Dendritic cell treated with granulocyte-macrophage colony-stimulating factor and Interleukin-4, amounts not matched to agents 40 ng/mL and 50 ng/mL, for 4 days (primary cell): ENCODE measurements around the gene RASAL2.
"Not testable (repeated sequence)": the region's sequence is repeated elsewhere in the genome, so short reads cannot be mapped to it uniquely, and the experiment has no call there.

Experiments used
- H3K27ac Mint-ChIP-seq: one replicate; pipeline ENCODE4 v1.8.0; 2022; ENCODE audit warnings: mild to moderate bottlenecking, mixed read lengths
- H3K27me3 Mint-ChIP-seq: one replicate; pipeline ENCODE4 v1.8.0; 2022; ENCODE audit warnings: mild to moderate bottlenecking, mixed read lengths
- H3K36me3 Mint-ChIP-seq: one replicate; pipeline ENCODE4 v1.8.0; 2022; ENCODE audit warnings: low read depth, mixed read lengths
- H3K4me1 Mint-ChIP-seq: one replicate; pipeline ENCODE4 v1.8.0; 2022; ENCODE audit warnings: low read depth, mixed read lengths
- H3K4me3 Mint-ChIP-seq: one replicate; pipeline ENCODE4 v1.8.0; 2022; ENCODE audit warnings: mild to moderate bottlenecking, moderate library complexity, mixed read lengths
- H3K9me3 Mint-ChIP-seq: one replicate; pipeline ENCODE4 v1.8.0; 2022; ENCODE audit warnings: mixed read lengths
- intact Hi-C: fragments of 100-400 bp; cut with micrococcal nuclease; formaldehyde crosslinking; loops from one replicate; pipeline ENCODE4 v1.15.0; 2022

RASAL2 gene

DNA sequence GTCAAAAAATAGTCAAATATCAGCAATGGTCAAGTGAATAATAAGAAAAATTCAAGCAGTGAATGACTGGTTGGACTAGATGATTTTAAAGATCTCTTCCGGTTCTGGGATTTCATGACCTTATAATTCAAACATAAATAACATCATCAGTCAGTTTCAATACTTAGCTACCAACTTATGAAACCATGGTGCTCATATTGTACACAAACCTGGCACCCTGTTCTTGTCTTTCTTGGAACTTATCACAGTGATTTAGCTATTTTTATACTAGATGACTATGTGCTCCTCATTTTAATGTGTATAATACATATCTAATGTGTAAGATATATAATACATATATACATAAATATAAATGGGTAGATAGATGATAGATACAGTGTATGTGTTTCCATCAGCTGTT is 245.9 kb downstream of the RASAL2 start:
- Mint-ChIP-seq H3K36me3 (no peaks in the 10 kb centered on the region), H3K4me1 (peaks cover 12% of the 10 kb centered on the region), H3K27ac (no peak overlapping the region), H3K9me3 (no peaks in the 10 kb centered on the region), H3K27me3 (no peaks in the 10 kb centered on the region), H3K4me3 (no peak overlapping the region)
- intact Hi-C loops = no loop called here

DNA sequence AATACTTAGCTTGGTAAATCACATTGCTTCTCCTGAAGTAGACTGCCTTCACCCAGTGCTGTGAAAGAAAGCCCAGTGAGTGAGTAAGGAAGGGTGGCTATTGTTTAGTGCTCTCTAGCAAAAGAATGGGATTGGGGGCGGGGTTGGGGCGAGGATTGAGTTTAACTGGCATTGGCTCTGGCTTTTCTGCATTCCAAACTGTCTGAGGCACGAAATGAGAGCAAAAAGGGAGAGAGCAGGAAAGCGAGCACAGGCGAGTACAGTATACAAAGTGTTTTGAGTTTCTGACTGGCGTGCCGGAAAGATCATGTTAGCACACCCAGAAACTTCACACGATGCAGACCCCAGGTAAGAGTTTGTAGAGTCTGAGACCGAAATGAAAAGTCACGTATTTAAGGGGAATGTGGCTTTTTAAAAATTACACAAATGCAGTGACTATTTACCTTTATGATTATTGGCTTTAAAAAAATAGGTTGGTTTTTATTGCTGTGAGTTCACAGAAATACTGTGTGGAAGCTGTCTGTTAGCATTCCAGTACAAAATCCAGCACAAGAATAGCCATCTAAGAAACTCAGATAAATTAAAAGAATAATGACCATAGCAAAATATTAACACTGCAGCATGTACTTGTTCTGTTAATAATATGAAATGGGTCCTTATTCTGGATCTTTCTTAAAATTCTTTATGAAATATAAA is 247.5 kb downstream of the RASAL2 start:
- Mint-ChIP-seq H3K4me1 (peaks cover 20% of the 10 kb centered on the region), H3K4me3 (no peak overlapping the region), H3K27ac (no peak overlapping the region), H3K36me3 (no peaks in the 10 kb centered on the region), H3K27me3 (no peaks in the 10 kb centered on the region), H3K9me3 (no peaks in the 10 kb centered on the region)
- intact Hi-C loops = no loop called here

DNA sequence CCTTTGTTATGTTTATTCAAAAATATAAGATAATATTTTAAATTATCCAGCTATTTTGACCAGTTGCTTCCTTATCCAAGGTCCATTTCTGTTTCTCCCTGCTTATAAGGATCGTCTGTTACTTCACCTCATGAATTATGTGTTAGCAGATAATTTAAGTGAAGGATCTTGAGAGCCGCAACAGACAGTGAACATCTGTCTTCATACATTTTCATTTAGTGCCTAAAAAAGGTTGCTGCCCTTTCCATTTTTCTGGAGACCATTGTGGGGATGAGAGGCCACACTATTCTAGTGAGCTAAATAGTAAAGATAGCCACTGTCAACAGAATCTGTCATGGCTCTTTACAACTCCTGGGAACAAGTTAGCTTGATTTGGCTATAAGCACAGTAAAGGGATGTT is 248.8 kb downstream of the RASAL2 start:
- Mint-ChIP-seq H3K36me3 (no peaks in the 10 kb centered on the region), H3K4me1 (peaks cover 20% of the 10 kb centered on the region), H3K9me3 (no peaks in the 10 kb centered on the region), H3K27ac (no peak overlapping the region), H3K27me3 (no peaks in the 10 kb centered on the region), H3K4me3 (no peak overlapping the region)
- intact Hi-C loops = no loop called here

DNA sequence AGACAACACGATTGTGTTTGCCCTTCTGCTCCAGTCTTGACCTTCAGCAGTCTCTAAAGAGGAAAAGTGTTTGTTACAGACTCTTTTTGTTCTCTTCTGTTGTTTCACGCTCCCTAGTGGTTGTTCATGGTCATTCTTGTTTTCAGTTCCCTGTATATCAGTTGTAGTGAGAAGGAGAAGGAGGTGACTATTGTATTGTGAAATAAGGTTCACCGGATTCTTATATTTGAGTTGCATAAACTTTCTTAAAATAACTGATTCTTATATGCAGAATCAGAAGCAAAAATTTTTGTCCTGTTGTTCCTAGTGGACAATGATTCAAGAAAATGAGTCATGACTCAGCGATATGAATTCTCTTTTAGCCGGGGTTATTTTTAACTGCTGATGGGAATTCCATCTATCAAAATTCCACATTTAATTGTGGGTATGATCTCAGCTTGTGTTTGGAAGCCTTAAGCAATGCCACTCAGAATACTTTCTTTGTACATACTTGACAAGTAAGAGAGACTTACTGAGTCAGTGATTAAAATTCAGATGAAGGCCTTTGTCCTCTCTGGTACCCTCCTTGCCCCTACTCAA is 250.7 kb downstream of the RASAL2 start:
- no peaks in the 10 kb centered on the region for H3K27me3 Mint-ChIP-seq
- no peak overlapping the region for H3K4me3 Mint-ChIP-seq
- peaks cover 20% of the 10 kb centered on the region for H3K4me1 Mint-ChIP-seq
- no peaks in the 10 kb centered on the region for H3K9me3 Mint-ChIP-seq
- H3K27ac Mint-ChIP-seq = no peak overlapping the region
- no peaks in the 10 kb centered on the region for H3K36me3 Mint-ChIP-seq
- intact Hi-C loops = no loop called here

DNA sequence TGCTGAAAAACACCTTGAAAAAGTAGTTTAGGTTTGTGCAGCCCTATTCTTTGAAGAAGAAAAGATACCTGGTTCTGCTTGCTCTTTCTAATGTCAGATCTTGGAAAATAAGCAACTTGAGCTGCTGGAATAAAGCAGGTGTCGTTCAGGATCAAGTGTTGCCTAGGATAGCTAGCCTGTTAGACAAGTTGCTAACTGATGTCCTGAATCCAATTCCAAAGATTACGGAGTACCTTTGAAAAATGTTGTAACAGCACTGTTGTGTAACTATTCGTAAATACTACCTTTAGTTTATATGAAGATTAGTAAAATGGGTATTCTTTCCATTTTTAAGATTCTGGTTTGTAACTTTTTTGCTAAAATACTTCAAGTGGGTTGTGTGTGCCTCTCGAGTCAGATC is 251.3 kb downstream of the RASAL2 start:
- Mint-ChIP-seq H3K36me3 (no peaks in the 10 kb centered on the region), H3K4me1 (peaks cover 20% of the 10 kb centered on the region), H3K27me3 (no peaks in the 10 kb centered on the region), H3K9me3 (no peaks in the 10 kb centered on the region), H3K27ac (no peak overlapping the region), H3K4me3 (no peak overlapping the region)
- intact Hi-C loops = no loop called here

DNA sequence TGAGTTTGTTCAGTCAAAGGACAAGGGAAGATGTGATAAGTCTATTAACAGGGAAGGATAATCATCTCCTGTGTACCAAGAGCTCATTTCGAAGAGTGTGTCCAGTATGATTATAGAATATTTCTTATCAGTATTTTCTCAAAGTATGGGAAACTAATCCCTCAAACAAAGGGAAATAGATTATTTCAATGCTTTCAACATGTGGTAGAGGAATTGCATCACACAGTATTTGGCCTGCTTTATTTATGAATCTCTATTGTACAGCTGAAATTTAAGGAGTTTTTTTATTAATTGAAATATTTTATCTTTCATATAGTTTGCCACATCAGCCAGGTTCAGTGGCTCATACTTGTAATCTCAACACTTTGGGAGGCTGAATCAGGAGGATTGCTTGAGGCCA is 251.9 kb downstream of the RASAL2 start:
- no peaks in the 10 kb centered on the region for H3K9me3 Mint-ChIP-seq
- H3K36me3 Mint-ChIP-seq = no peaks in the 10 kb centered on the region
- H3K27ac Mint-ChIP-seq = no peak overlapping the region
- H3K4me3 Mint-ChIP-seq = no peak overlapping the region
- intact Hi-C loops = no loop called here
- H3K27me3 Mint-ChIP-seq = no peaks in the 10 kb centered on the region
- H3K4me1 Mint-ChIP-seq = peaks cover 20% of the 10 kb centered on the region

DNA sequence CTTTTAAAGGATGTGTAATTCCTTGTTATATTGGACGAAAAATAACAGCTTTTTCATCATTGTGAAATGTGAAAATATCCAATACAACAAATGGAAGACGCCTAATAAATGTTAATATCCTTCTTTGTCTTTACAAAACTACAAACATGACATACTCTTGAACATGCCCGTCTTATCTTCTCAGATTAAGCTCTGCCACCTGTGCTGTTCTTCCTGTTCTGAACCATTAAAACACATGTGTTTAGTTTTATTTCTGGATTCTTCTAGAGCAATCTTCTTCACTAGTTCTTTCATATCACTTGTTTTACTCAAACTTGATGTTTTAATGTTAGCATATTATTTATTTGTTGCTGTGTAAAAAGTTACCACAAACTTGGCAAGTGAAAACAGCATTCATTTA is 255.9 kb downstream of the RASAL2 start:
- Mint-ChIP-seq H3K4me1 (peaks cover 33% of the 10 kb centered on the region), H3K36me3 (peaks cover 10% of the 10 kb centered on the region), H3K27me3 (no peaks in the 10 kb centered on the region), H3K27ac (no peak overlapping the region), H3K9me3 (peaks cover 10% of the 10 kb centered on the region), H3K4me3 (no peak overlapping the region)
- intact Hi-C loops = no loop called here

DNA sequence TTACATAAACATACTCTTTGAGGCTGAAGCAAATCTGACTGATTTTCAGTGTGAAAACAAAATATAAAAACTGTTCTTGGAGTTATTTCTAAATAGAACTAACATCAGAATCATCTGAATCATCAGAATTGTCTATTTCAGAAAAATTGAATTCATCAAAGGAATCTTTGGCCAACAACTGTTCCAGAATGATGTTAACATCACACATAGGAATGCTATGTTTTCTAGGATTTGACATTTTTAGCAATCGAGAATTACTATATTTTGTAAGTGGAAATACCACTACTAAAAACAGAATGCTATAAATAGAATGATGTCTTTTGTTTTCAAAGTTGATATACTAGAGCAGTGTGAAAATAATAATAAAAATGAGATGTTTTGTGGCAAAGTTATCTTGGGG is 258.0 kb downstream of the RASAL2 start:
- H3K36me3 Mint-ChIP-seq, H3K27me3 Mint-ChIP-seq, H3K4me3 Mint-ChIP-seq, H3K27ac Mint-ChIP-seq, H3K9me3 Mint-ChIP-seq, intact Hi-C loops: not testable (repeated sequence)
- H3K4me1 Mint-ChIP-seq = peaks cover 19% of the 10 kb centered on the region

DNA sequence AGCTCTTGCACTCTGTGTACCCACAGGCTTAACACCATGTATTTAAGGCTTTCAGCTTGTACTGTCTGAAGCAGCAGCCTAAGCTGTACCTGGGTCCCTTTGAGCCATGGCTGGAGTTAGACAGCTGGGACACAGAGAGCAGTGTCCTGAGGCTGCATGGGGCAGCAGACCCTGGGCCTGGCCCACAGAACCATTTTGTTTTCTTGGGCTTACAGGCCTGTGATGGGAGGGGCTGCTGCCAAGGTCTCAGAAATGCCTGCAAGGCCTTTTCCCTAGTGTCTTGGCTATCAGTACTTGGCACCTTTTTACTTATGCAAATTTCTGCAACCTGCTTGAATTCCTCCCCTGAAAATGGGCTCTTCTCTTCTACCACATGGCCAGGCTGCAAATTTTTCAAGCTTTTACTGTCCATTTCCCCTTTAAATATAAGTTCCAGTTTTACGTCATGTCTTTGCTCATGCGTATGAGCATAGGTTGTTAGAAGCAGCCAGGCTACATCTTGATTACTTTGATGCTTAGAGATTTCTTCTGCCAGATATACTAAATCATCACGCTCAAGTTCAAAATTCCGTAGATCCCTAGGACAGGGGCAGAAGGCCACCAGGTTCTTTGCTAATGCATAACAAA is 259.0 kb downstream of the RASAL2 start:
- Mint-ChIP-seq H3K4me1 (peaks cover 19% of the 10 kb centered on the region), H3K27me3 (no peaks in the 10 kb centered on the region), H3K27ac (no peak overlapping the region), H3K36me3 (peaks cover 10% of the 10 kb centered on the region), H3K9me3 (peaks cover 10% of the 10 kb centered on the region), H3K4me3 (no peak overlapping the region)
- intact Hi-C loops = no loop called here

DNA sequence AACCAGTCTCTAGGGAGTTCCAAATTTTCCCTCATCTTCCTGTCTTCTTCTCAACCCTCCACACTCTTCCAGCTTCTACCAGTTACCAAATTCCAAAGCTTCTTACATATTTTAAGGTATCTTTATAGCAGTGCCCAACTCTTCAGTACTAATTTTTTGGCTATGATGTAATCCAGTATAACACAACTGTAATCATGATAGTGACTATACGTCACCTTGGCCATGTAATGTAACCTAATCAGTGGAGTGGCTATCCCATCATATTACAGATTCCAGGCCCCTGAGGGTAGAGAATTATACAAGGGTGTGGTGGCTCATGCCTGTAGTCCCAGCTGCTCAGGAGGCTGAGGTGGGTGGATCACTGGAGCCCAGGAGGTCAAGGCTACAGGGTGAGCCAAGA is 259.6 kb downstream of the RASAL2 start:
- no peak overlapping the region for H3K4me3 Mint-ChIP-seq

DNA sequence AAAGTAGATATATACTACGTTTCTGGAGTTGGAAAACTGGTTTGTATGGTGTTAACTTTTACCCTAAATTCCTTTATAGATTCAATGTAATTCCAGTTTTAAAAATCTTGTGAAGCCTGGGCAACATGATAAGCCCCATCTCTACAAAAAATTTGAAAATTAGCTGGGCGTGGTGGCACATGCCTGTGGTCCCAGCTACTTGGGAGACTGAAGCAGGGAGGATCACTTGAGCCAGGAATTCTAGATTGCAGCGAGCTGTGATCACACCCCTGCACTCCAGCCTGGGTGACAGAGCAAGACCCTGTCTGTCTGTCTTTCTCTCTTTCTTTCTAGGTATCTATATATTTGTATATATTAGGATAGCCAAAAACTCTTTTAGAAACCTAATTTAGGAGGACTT is 260.9 kb downstream of the RASAL2 start:
- peaks cover 10% of the 10 kb centered on the region for H3K9me3 Mint-ChIP-seq
- no peaks in the 10 kb centered on the region for H3K27me3 Mint-ChIP-seq
- peaks cover 19% of the 10 kb centered on the region for H3K4me1 Mint-ChIP-seq
- no peak overlapping the region for H3K4me3 Mint-ChIP-seq
- H3K36me3 Mint-ChIP-seq = peaks cover 10% of the 10 kb centered on the region
- H3K27ac Mint-ChIP-seq = no peak overlapping the region
- intact Hi-C loops = no loop called here

More for the DNA sequence above, 259.6 kb downstream of the RASAL2 start:
- H3K27ac Mint-ChIP-seq = no peak overlapping the region
- H3K27me3 Mint-ChIP-seq = no peaks in the 10 kb centered on the region
- peaks cover 10% of the 10 kb centered on the region for H3K9me3 Mint-ChIP-seq
- peaks cover 19% of the 10 kb centered on the region for H3K4me1 Mint-ChIP-seq
- intact Hi-C loops = no loop called here
- H3K36me3 Mint-ChIP-seq = peaks cover 10% of the 10 kb centered on the region

DNA sequence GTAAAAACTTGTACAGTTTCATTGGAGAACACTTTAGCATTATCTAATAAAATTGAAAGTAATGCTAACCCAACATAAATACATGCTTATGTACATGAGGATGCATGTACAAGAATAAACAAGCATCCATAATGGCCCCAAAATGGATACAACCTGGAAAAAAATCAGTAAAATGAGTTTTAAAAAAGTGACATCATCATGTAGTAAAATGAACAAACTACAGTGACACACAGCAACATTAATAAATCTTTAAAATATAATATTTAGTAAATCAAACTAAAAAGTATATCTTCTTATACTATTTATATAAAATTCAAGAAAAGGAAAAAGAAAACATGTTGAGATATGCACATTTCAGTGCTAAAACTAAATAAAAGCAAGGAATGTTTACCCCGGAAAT is 262.4 kb downstream of the RASAL2 start:
- Mint-ChIP-seq H3K27ac (no peak overlapping the region), H3K9me3 (peaks cover 10% of the 10 kb centered on the region), H3K36me3 (peaks cover 10% of the 10 kb centered on the region), H3K27me3 (no peaks in the 10 kb centered on the region), H3K4me1 (peaks cover 19% of the 10 kb centered on the region), H3K4me3 (no peak overlapping the region)
- intact Hi-C loops = no loop called here

DNA sequence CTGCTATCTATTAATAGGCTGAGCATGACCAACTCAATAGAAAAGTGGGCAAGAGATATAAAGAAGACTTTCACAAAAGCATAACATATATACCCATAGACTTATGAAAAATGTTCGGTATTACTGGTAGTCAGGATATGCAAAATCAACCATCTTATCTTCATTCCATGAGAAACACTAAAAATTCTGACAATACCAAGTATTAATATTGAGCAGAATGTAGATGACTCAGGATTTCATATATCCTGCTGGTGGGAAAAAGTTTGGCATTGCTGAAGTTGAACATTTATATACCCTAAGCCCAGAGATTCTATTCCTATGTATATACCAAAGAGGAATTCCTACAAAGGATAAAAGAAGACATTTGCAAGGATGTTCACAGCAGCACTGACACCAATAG is 264.6 kb downstream of the RASAL2 start:
- no peak overlapping the region for H3K4me3 Mint-ChIP-seq
- intact Hi-C loops = no loop called here

DNA sequence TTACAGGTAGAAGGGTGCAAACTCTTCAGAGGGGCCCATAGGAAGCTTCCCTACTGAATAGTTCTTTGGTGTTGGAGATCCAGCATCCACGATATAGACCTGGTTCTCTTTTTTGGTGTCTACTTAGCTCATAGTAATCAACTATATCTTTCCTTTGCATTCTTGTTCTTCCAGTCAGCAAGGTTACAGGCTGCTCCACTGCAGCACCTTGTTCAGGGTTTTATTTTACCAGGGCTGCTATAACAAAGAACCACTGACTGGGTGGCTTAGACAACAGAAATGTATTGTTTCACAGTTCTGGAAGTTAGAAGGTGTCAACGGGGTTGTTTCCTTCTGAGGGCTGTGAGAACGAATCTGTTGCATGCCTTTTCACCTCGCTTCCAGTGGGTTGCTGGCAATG is 266.5 kb downstream of the RASAL2 start:
- Mint-ChIP-seq H3K9me3 (no peaks in the 10 kb centered on the region), H3K27me3 (no peaks in the 10 kb centered on the region), H3K4me1 (peaks cover 5% of the 10 kb centered on the region), H3K27ac (no peak overlapping the region), H3K4me3 (no peak overlapping the region), H3K36me3 (no peaks in the 10 kb centered on the region)
- intact Hi-C loops = no loop called here

More for the DNA sequence above, 264.6 kb downstream of the RASAL2 start:
- Mint-ChIP-seq H3K27ac (no peak overlapping the region), H3K9me3 (peaks cover under 1% of the 10 kb centered on the region), H3K27me3 (no peaks in the 10 kb centered on the region), H3K36me3 (peaks cover 3% of the 10 kb centered on the region), H3K4me1 (peaks cover 10% of the 10 kb centered on the region)
